Measurements from ENCODE around the gene VCL. TPM values are rescaled to one million over a fixed set of nuclear protein-coding genes. Genes with fewer than 3 reads are reported as not detected.
"Not testable (repeated sequence)": the region's sequence is repeated elsewhere in the genome, so short reads cannot be mapped to it uniquely, and the experiment has no call there.

The VCL gene
- total RNA-seq, 1 experiment from 2014 or later, result 106 TPM

DNA sequence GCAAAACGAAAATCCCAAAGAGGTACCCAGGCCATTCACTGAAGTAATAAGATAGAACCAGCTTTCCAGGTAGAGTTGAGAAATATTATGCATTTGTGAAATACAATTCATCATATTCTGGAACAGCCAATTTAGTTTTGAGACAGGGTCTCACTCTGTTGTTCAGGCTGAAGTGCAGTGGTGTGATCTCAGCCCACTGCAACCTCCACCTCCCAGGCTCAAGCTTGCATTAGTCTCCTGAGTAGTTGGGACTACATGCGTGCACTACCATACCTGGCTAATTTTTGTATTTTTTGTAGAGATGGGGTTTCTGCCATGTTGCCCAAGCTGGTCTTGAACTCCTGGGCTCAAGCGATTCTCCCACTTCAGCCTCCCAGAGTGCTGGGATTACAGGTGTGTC, 16.7 kb downstream of the VCL start:
- H3K4me3 ChIP-seq (replicated peaks in 1 of 2; ENCODE audit: low read depth in 1 of 2, low read length in 2 of 2); DNase-seq (ENCODE audit: low read depth, low spot score); ATAC-seq; H3K9me2 ChIP-seq (ENCODE audit: insufficient read depth); RAD21 ChIA-PET (ENCODE audit: low non-redundant PET in 1 of 2, low total read pairs in 2 of 2, uncharacterized antibody in 2 of 2, unreplicated experiment in 2 of 2); H3K27me3 ChIP-seq (ENCODE audit: insufficient read depth, low read length); H3K4me2 ChIP-seq (ENCODE audit: low read length); CTCF ChIA-PET; H3K9me3 ChIP-seq (ENCODE audit: control insufficient read depth in 1 of 2, insufficient read depth in 1 of 2, low read depth in 1 of 2, low read length in 2 of 2); H3K9ac ChIP-seq (ENCODE audit: low read length); intact Hi-C loops (cut with micrococcal nuclease); POLR2A ChIA-PET; H2AFZ ChIP-seq (ENCODE audit: low read depth, low read length, poor library complexity, severe bottlenecking); BruUV-seq (replicated peaks); H3K27ac ChIP-seq (ENCODE audit: low read depth, low read length): not testable (repeated sequence)
- Histone ChIP-seq H3K79me2 (ENCODE audit: insufficient read depth, low read length) (peaks cover 96% of the 10 kb centered on the region), H3K4me1 (ENCODE audit: control insufficient read depth in 1 of 2, insufficient read depth in 2 of 2, low read length in 2 of 2) (peaks cover 17 to 18% of the 10 kb centered on the region in 2 experiments), H3K36me3 (ENCODE audit: control insufficient read depth in 1 of 2, insufficient read depth in 2 of 2, low read length in 2 of 2) (0 out of 4 replicates have a peak, but pooled peaks cover 0 to 12% of the 10 kb centered on the region in 2 experiments), H4K20me1 (ENCODE audit: insufficient read depth) (peaks cover 17% of the 10 kb centered on the region; the same call in 1 of the 2 replicates)

- Histone ChIP-seq H3K4me2 (ENCODE audit: low read length) (no peak overlapping the region), H3K9me3 (ENCODE audit: control insufficient read depth in 1 of 2, insufficient read depth in 1 of 2, low read depth in 1 of 2, low read length in 2 of 2) (no peaks in the 10 kb centered on the region), H3K9ac (ENCODE audit: low read length) (no peak overlapping the region), H2AFZ (ENCODE audit: low read depth, low read length, poor library complexity, severe bottlenecking) (no peak overlapping the region), H3K4me1 (ENCODE audit: control insufficient read depth in 1 of 2, insufficient read depth in 2 of 2, low read length in 2 of 2) (peaks cover 0 to 10% of the 10 kb centered on the region in 2 experiments; a peak in 1 of 4 replicates), H3K9me2 (ENCODE audit: insufficient read depth) (no peaks in the 10 kb centered on the region), H3K79me2 (ENCODE audit: insufficient read depth, low read length) (peaks cover 91% of the 10 kb centered on the region), H3K4me3 (replicated peaks in 1 of 2; ENCODE audit: low read depth in 1 of 2, low read length in 2 of 2) (no peak overlapping the region), H4K20me1 (ENCODE audit: insufficient read depth) (peaks cover 6% of the 10 kb centered on the region; the same call in 1 of the 2 replicates), H3K27me3 (ENCODE audit: insufficient read depth, low read length) (no peaks in the 10 kb centered on the region), H3K36me3 (ENCODE audit: control insufficient read depth in 1 of 2, insufficient read depth in 2 of 2, low read length in 2 of 2) (peaks cover 0 to 8% of the 10 kb centered on the region in 2 experiments; a peak in 1 of 4 replicates), H3K27ac (ENCODE audit: low read depth, low read length) (no peak overlapping the region)
- no TSS peak for BruUV-seq (replicated peaks)
- RAD21 ChIA-PET (ENCODE audit: low non-redundant PET in 1 of 2, low total read pairs in 2 of 2, uncharacterized antibody in 2 of 2, unreplicated experiment in 2 of 2), result no interaction called here
- TF ChIP-seq, protein P1, sequence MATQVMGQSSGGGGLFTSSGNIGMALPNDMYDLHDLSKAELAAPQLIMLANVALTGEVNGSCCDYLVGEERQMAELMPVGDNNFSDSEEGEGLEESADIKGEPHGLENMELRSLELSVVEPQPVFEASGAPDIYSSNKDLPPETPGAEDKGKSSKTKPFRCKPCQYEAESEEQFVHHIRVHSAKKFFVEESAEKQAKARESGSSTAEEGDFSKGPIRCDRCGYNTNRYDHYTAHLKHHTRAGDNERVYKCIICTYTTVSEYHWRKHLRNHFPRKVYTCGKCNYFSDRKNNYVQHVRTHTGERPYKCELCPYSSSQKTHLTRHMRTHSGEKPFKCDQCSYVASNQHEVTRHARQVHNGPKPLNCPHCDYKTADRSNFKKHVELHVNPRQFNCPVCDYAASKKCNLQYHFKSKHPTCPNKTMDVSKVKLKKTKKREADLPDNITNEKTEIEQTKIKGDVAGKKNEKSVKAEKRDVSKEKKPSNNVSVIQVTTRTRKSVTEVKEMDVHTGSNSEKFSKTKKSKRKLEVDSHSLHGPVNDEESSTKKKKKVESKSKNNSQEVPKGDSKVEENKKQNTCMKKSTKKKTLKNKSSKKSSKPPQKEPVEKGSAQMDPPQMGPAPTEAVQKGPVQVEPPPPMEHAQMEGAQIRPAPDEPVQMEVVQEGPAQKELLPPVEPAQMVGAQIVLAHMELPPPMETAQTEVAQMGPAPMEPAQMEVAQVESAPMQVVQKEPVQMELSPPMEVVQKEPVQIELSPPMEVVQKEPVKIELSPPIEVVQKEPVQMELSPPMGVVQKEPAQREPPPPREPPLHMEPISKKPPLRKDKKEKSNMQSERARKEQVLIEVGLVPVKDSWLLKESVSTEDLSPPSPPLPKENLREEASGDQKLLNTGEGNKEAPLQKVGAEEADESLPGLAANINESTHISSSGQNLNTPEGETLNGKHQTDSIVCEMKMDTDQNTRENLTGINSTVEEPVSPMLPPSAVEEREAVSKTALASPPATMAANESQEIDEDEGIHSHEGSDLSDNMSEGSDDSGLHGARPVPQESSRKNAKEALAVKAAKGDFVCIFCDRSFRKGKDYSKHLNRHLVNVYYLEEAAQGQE (IDR thresholded peaks at IDR 0.05; ENCODE audit: low read depth), result no peak
- no peak for TF ChIP-seq POLR2AphosphoS5 (IDR thresholded peaks at IDR 0.05; ENCODE audit: low read depth, low read length)
- no peak for TF ChIP-seq JUND (IDR thresholded peaks at IDR 0.05)
- no peak for TF ChIP-seq SRF (IDR thresholded peaks at IDR 0.05; ENCODE audit: low read depth)
- no peak for TF ChIP-seq POLR2A (IDR thresholded peaks at IDR 0.05; ENCODE audit: borderline replicate concordance, extremely low read depth, insufficient read depth, insufficient read length)
- no peak for TF ChIP-seq RAD21 (IDR thresholded peaks at IDR 0.05; ENCODE audit: low read depth)
- TF ChIP-seq SP1 (IDR thresholded peaks at IDR 0.05; ENCODE audit: low read depth), result no peak
- no peak for TF ChIP-seq EGR1 (IDR thresholded peaks at IDR 0.05; ENCODE audit: low read depth)
- no peak for TF ChIP-seq TCF7L2 (IDR thresholded peaks at IDR 0.05; ENCODE audit: borderline replicate concordance, extremely low read depth, insufficient read depth, insufficient read length)
- no peak for TF ChIP-seq FOSL1 (IDR thresholded peaks at IDR 0.05; ENCODE audit: low read depth)
- no peak for TF ChIP-seq EZH2phosphoT487 (IDR thresholded peaks at IDR 0.05; ENCODE audit: borderline replicate concordance)
- no peak for TF ChIP-seq CBX3 (IDR thresholded peaks at IDR 0.05; ENCODE audit: low read depth)
- no peak for TF ChIP-seq YY1 (IDR thresholded peaks at IDR 0.05; ENCODE audit: extremely low read depth, insufficient replicate concordance, low read depth, low read length)
- TF ChIP-seq CEBPB (IDR thresholded peaks at IDR 0.05; ENCODE audit: low read depth), result no peak
- no peak for TF ChIP-seq ATF3 (IDR thresholded peaks at IDR 0.05)
- TF ChIP-seq, protein P2, sequence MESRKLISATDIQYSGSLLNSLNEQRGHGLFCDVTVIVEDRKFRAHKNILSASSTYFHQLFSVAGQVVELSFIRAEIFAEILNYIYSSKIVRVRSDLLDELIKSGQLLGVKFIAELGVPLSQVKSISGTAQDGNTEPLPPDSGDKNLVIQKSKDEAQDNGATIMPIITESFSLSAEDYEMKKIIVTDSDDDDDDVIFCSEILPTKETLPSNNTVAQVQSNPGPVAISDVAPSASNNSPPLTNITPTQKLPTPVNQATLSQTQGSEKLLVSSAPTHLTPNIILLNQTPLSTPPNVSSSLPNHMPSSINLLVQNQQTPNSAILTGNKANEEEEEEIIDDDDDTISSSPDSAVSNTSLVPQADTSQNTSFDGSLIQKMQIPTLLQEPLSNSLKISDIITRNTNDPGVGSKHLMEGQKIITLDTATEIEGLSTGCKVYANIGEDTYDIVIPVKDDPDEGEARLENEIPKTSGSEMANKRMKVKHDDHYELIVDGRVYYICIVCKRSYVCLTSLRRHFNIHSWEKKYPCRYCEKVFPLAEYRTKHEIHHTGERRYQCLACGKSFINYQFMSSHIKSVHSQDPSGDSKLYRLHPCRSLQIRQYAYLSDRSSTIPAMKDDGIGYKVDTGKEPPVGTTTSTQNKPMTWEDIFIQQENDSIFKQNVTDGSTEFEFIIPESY (IDR thresholded peaks at IDR 0.05; ENCODE audit: extremely low read depth, insufficient replicate concordance, low read length), result no peak
- no peak for TF ChIP-seq ZFX (IDR thresholded peaks at IDR 0.05)
- TF ChIP-seq ELF1 (IDR thresholded peaks at IDR 0.05; ENCODE audit: borderline replicate concordance, low read depth), result no peak
- intact Hi-C loops (cut with micrococcal nuclease), result no loop called here
- CTCF ChIA-PET, result no interaction called here
- DNase-seq (ENCODE audit: low read depth, low spot score) (no peak), ATAC-seq (no peak)
- POLR2A ChIA-PET, result no interaction called here
Observed at GRCh38 chr10:74018241-74018640, 20.3 kb downstream of the VCL start.

Measured in HCT116 (cell line).